Karpas-422 (cell line): ENCODE data around the gene PXDN. TPM values are rescaled to one million over a fixed set of nuclear protein-coding genes. Genes with fewer than 3 reads are reported as not detected.

Experiments
- DNase-seq: peaks from one replicate; pipeline ENCODE4 v3.0.0-alpha.2; 2015
- H2AFZ ChIP-seq: fragments of 200-600 bp; sonication (generic); 2 replicates; pipeline ENCODE4 v1.6.1; 2014; ENCODE audit warnings: antibody characterized with exemption, low read length, mixed read lengths
- H3K27ac ChIP-seq: fragments of 200-600 bp; sonication (generic); 2 replicates; pipeline ENCODE4 v1.5.1; 2014; ENCODE audit warnings: mild to moderate bottlenecking, low read length, moderate library complexity
- H3K27me3 ChIP-seq: fragments of 200-600 bp; sonication (generic); 2 replicates; pipeline ENCODE4 v1.6.1; 2014; ENCODE audit warnings: low read length, mixed read lengths
- H3K36me3 ChIP-seq: fragments of 200-600 bp; sonication (generic); 2 replicates; pipeline ENCODE4 v1.6.1; 2014; ENCODE audit warnings: low read length, mixed read lengths; ENCODE audit not compliant: insufficient read depth
- H3K4me1 ChIP-seq: fragments of 200-600 bp; sonication (generic); 2 replicates; pipeline ENCODE4 v1.6.1; 2014; ENCODE audit warnings: mild to moderate bottlenecking, low read length, mixed read lengths
- H3K4me2 ChIP-seq: fragments of 200-600 bp; sonication (generic); 2 replicates; pipeline ENCODE4 v1.6.1; 2014; ENCODE audit warnings: low read length, low read depth, mild to moderate bottlenecking; ENCODE audit not compliant: poor library complexity, severe bottlenecking
- H3K4me3 ChIP-seq: fragments of 200-600 bp; sonication (generic); 2 replicates; pipeline ENCODE4 v1.5.1; 2014; ENCODE audit warnings: mild to moderate bottlenecking, antibody characterized with exemption, low read length, mixed read lengths
- H3K79me2 ChIP-seq: fragments of 200-600 bp; sonication (generic); 2 replicates; pipeline ENCODE4 v1.6.1; 2014; ENCODE audit warnings: mild to moderate bottlenecking, low read length, mixed read lengths
- H3K9ac ChIP-seq: fragments of 200-600 bp; sonication (generic); 2 replicates; pipeline ENCODE4 v1.6.0; 2014; ENCODE audit warnings: low read length
- H3K9me2 ChIP-seq: fragments of 200-600 bp; sonication (generic), shearing (Covaris generic); replicated peaks from 2 replicates; pipeline ENCODE4 v1.6.0; 2014; ENCODE audit warnings: mild to moderate bottlenecking, low read length, moderate library complexity; ENCODE audit not compliant: insufficient read depth
- H3K9me3 ChIP-seq: fragments of 300-700, 200-600 bp; sonication (generic); 2 replicates; pipeline ENCODE4 v1.6.1; 2014; ENCODE audit warnings: low read length, mixed read lengths
- H4K20me1 ChIP-seq: fragments of 200-600 bp; sonication (generic); 2 replicates; pipeline ENCODE4 v1.6.1; 2014; ENCODE audit warnings: mild to moderate bottlenecking, antibody characterized with exemption, low read length, low read depth; ENCODE audit not compliant: insufficient read depth
- total RNA-seq: library from RNA; depleted of rRNA; stranded (reverse); fragments of >200 nt; shearing (Covaris generic); gene quantifications from 2 replicates; pipeline ENCODE4 v1.2.3, GENCODE V29; 2014; ENCODE audit warnings: low replicate concordance

The PXDN gene
- total RNA-seq, 1 experiment from 2014 or later, result not detected

- H3K4me1 ChIP-seq, result peaks cover 6% of the 10 kb centered on the region
- no peaks in the 10 kb centered on the region for H3K27me3 ChIP-seq
Observed at GRCh38 chr2:1618191-1618961, 125.9 kb downstream of the PXDN start.

GRCh38 chr2:1617425-1618021, 126.8 kb downstream of the PXDN start:
- H3K4me1 ChIP-seq, result peaks cover 6% of the 10 kb centered on the region
- H3K79me2 ChIP-seq, result no peaks in the 10 kb centered on the region
- H3K27me3 ChIP-seq, result no peaks in the 10 kb centered on the region
- no peaks in the 10 kb centered on the region for H3K9me2 ChIP-seq
- no peak overlapping the region for H3K4me3 ChIP-seq
- no peak overlapping the region for H2AFZ ChIP-seq
- H3K9ac ChIP-seq, result no peak overlapping the region
- H4K20me1 ChIP-seq, result no peaks in the 10 kb centered on the region
- no peaks in the 10 kb centered on the region for H3K9me3 ChIP-seq
- no peak overlapping the region for H3K4me2 ChIP-seq
- no peaks in the 10 kb centered on the region for H3K36me3 ChIP-seq
- no peak for DNase-seq
- no peak overlapping the region for H3K27ac ChIP-seq

More at GRCh38 chr2:1618191-1618961, 125.9 kb downstream of the PXDN start:
- Histone ChIP-seq H3K9me3 (no peaks in the 10 kb centered on the region), H3K4me3 (no peak overlapping the region), H3K9me2 (no peaks in the 10 kb centered on the region), H3K36me3 (no peaks in the 10 kb centered on the region), H3K9ac (no peak overlapping the region), H3K79me2 (no peaks in the 10 kb centered on the region), H3K27ac (no peak overlapping the region), H4K20me1 (no peaks in the 10 kb centered on the region), H2AFZ (no peak overlapping the region), H3K4me2 (no peak overlapping the region)
- no peak for DNase-seq

- Histone ChIP-seq H3K36me3 (no peaks in the 10 kb centered on the region), H3K9me3 (no peaks in the 10 kb centered on the region), H3K4me2 (peak overlapping the region; percentile 28), H2AFZ (no peak overlapping the region), H4K20me1 (no peaks in the 10 kb centered on the region), H3K9me2 (no peaks in the 10 kb centered on the region), H3K27me3 (no peaks in the 10 kb centered on the region), H3K79me2 (no peaks in the 10 kb centered on the region), H3K27ac (no peak overlapping the region), H3K9ac (no peak overlapping the region), H3K4me3 (no peak overlapping the region), H3K4me1 (peaks cover 6% of the 10 kb centered on the region)
- DNase-seq, result peak; percentile 53
Observed at GRCh38 chr2:1614564-1614963, 129.8 kb downstream of the PXDN start.

GRCh38 chr2:1613731-1614354, 130.5 kb downstream of the PXDN start:
- Histone ChIP-seq H3K27ac (no peak overlapping the region), H3K4me2 (no peak overlapping the region), H3K36me3 (no peaks in the 10 kb centered on the region)

GRCh38 chr2:1613078-1613445, 131.3 kb downstream of the PXDN start:
- Histone ChIP-seq H3K4me1 (peaks cover 6% of the 10 kb centered on the region), H3K9me2 (no peaks in the 10 kb centered on the region), H3K9ac (no peak overlapping the region)

More at GRCh38 chr2:1613731-1614354, 130.5 kb downstream of the PXDN start:
- no peaks in the 10 kb centered on the region for H3K9me3 ChIP-seq
- no peaks in the 10 kb centered on the region for H4K20me1 ChIP-seq
- no peak for DNase-seq
- H3K4me3 ChIP-seq, result no peak overlapping the region
- H2AFZ ChIP-seq, result no peak overlapping the region
- no peaks in the 10 kb centered on the region for H3K27me3 ChIP-seq
- no peak overlapping the region for H3K9ac ChIP-seq
- peaks cover 6% of the 10 kb centered on the region for H3K4me1 ChIP-seq
- H3K79me2 ChIP-seq, result no peaks in the 10 kb centered on the region
- no peaks in the 10 kb centered on the region for H3K9me2 ChIP-seq

GRCh38 chr2:1612391-1613077, 131.8 kb downstream of the PXDN start:
- H3K9me2 ChIP-seq, result no peaks in the 10 kb centered on the region
- H3K79me2 ChIP-seq, result no peaks in the 10 kb centered on the region
- H3K9me3 ChIP-seq, result no peaks in the 10 kb centered on the region
- no peak for DNase-seq
- H3K4me1 ChIP-seq, result peaks cover 6% of the 10 kb centered on the region
- H3K27me3 ChIP-seq, result no peaks in the 10 kb centered on the region
- H3K27ac ChIP-seq, result no peak overlapping the region
- H3K9ac ChIP-seq, result no peak overlapping the region
- H3K36me3 ChIP-seq, result no peaks in the 10 kb centered on the region
- no peak overlapping the region for H3K4me2 ChIP-seq
- no peak overlapping the region for H3K4me3 ChIP-seq
- H2AFZ ChIP-seq, result no peak overlapping the region
- no peaks in the 10 kb centered on the region for H4K20me1 ChIP-seq

More at GRCh38 chr2:1613078-1613445, 131.3 kb downstream of the PXDN start:
- Histone ChIP-seq H3K4me2 (no peak overlapping the region), H3K27ac (no peak overlapping the region), H4K20me1 (no peaks in the 10 kb centered on the region), H3K79me2 (no peaks in the 10 kb centered on the region), H3K4me3 (no peak overlapping the region), H3K9me3 (no peaks in the 10 kb centered on the region), H3K36me3 (no peaks in the 10 kb centered on the region), H3K27me3 (no peaks in the 10 kb centered on the region), H2AFZ (no peak overlapping the region)
- no peak for DNase-seq

- no peaks in the 10 kb centered on the region for H3K27me3 ChIP-seq
- H3K9me3 ChIP-seq, result no peaks in the 10 kb centered on the region
- no peak overlapping the region for H3K4me3 ChIP-seq
- H3K4me2 ChIP-seq, result no peak overlapping the region
- H3K27ac ChIP-seq, result no peak overlapping the region
- no peak for DNase-seq
- H3K36me3 ChIP-seq, result no peaks in the 10 kb centered on the region
- no peaks in the 10 kb centered on the region for H3K9me2 ChIP-seq
- no peaks in the 10 kb centered on the region for H3K79me2 ChIP-seq
- no peak overlapping the region for H3K9ac ChIP-seq
- no peak overlapping the region for H2AFZ ChIP-seq
- no peaks in the 10 kb centered on the region for H4K20me1 ChIP-seq
- H3K4me1 ChIP-seq, result peaks cover 6% of the 10 kb centered on the region
Observed at GRCh38 chr2:1611886-1612285, 132.4 kb downstream of the PXDN start.

- no peaks in the 10 kb centered on the region for H3K9me3 ChIP-seq
- H3K27ac ChIP-seq, result no peak overlapping the region
- no peak overlapping the region for H3K9ac ChIP-seq
- H3K4me1 ChIP-seq, result peaks cover 6% of the 10 kb centered on the region
- no peak overlapping the region for H3K4me2 ChIP-seq
- H4K20me1 ChIP-seq, result no peaks in the 10 kb centered on the region
- H3K9me2 ChIP-seq, result no peaks in the 10 kb centered on the region
- DNase-seq, result no peak
- no peaks in the 10 kb centered on the region for H3K27me3 ChIP-seq
- H3K4me3 ChIP-seq, result no peak overlapping the region
- H2AFZ ChIP-seq, result no peak overlapping the region
- H3K36me3 ChIP-seq, result no peaks in the 10 kb centered on the region
- H3K79me2 ChIP-seq, result no peaks in the 10 kb centered on the region
Observed at GRCh38 chr2:1610096-1610485, 134.2 kb downstream of the PXDN start.
